ENCODE measurements around the gene BCAP29. TPM values are rescaled to one million over a fixed set of nuclear protein-coding genes. Genes with fewer than 3 reads are reported as not detected.

The BCAP29 gene
- total RNA-seq: 22.4 and 35.9 TPM in 2 replicates

DNA sequence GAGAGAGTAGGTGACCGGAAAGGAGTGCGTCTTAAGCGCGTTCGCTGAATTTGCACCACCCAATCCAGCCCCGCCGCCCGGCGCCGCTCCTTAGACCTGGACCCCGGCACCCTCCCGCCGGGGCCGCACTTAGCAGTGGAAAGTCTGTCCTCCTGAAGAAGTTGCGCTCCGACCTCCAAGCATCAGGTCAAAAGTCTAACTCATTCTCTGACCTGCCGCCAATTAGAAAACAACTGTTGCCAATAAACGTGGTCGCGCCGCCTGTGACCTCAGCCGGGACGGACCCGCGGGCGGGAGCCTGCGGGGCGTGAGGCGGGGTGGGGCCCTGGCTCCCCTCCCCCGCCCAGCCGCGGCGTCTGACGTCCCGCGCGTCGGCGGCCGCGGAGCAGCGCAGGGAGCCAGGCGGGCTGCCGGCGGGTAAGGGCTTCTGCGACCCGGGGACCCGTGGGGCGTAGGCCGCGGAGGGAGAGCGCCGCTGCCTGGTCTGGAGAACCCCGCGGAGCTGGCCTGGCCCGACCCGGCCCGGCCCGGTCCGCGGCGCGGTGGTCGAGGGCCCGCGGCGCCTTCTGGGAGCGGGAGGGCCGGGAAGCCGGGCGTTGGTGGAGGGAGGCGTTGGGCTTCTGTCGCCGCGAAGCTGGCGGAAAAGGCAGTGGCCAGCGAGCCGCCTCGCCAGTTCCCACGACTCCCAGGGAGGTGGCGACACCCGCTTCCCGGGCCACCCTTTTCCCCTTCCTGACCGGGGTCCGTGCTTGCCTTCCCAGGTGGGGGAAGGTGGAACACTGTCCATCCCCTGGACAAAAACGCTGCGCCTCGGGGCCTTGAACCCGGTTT is at the start of gene BCAP29:
BCAP29 (plus strand) TSS at position 362 of the 831 bp plus-strand sequence. CDS start 527 bp downstream, outside the sequence.

DNA sequence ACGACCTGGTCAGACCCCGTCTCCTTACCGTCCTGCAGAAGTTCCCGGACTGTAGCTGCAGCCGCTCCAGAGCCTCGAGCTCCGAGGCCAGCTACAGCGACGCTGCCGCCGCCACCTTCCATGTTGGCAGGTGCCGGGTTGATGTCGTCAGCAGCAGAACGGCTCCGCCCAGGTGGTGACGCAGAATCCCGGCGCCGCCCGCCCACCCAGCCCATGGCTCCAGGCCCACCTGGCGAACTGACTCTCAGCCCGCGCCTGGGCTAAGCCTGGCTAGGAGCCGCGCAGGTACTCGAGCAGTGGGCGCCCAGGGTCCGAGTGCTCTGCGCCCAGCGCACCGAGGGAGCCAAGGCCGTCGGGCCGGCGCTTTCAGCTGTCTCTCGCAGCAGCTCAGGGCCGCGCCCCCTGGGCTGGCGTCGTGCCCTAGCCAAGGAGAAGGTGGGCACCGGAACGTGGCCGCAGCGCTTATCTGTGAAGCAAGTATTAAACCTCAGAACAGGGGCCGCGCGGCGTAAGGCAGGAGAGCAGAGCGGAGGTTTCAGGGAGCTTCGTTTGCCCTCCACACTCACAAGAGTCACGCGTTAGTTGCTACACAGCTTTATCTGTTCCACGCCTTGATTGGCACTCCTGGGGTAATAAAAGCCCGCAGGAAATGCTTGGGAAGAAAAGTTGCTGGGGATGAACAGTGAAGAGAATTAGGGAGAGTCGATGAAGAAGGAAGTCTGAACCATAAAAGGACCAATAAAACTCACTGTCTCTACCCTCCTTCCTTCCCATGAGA is 16.1 kb upstream of the BCAP29 start, which contains the start of the genes COG5 and DUS4L:
COG5 (minus strand) TSS at position 146 of the 778 bp plus-strand sequence; CDS start at position 122, 24 bp downstream.
DUS4L (plus strand) TSS at position 197 of the 778 bp plus-strand sequence. CDS start 3,100 bp downstream, outside the sequence.

DNA sequence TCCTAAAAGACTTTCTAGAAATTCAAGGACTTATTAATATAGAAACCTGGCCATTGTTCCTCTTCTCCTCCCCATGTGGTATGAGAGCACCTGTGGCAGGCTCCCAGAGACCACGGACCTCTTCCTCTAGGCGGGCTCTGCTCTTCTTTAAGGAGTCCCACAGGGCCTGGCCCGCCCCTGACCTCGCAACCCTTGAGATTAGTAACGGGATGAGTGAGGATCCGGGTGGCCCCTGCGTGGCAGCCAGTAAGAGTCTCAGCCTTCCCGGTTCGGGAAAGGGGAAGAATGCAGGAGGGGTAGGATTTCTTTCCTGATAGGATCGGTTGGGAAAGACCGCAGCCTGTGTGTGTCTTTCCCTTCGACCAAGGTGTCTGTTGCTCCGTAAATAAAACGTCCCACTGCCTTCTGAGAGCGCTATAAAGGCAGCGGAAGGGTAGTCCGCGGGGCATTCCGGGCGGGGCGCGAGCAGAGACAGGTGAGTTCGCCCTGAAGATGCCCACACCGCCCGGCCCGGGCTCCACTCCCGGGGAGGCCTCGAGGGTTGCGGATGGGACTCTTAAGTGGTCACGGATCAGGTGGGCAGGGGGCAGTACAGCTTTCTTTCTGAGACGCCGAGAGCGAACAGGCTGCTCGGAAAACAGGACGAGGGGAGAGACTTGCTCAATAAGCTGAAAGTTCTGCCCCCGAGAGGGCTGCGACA is 80.5 kb downstream of the BCAP29 start, which contains the start of gene SLC26A4:
SLC26A4 (plus strand) TSS at position 448 of the 700 bp plus-strand sequence. CDS start 814 bp downstream, outside the sequence.

Other genes starting within 250 kb of the BCAP29 start
- not detected in 2 replicates for gene GPR22, start 110.2 kb upstream of the BCAP29 start, total RNA-seq
- gene COG5, start 16.3 kb upstream of the BCAP29 start, total RNA-seq: 32.3 and 37.7 TPM in 2 replicates
- 10.6 and 13.2 TPM in 2 replicates for gene DUS4L, start 16.3 kb upstream of the BCAP29 start, total RNA-seq
- gene SLC26A4, start 80.6 kb downstream of the BCAP29 start, total RNA-seq: 0.72 and 1.3 TPM in 2 replicates
- 10.4 and 12.4 TPM in 2 replicates for gene CBLL1, start 163.9 kb downstream of the BCAP29 start, total RNA-seq
- not detected in 2 replicates for gene SLC26A3, start 223.0 kb downstream of the BCAP29 start, total RNA-seq

Measured in tracheal epithelial cell (primary cell).